Mesenchymal stem cell (in vitro differentiated cells and primary cell): ENCODE data around the gene ISL1. TPM values are rescaled to one million over a fixed set of nuclear protein-coding genes. Genes with fewer than 3 reads are reported as not detected.

Source experiments
- DNase-seq: peaks from one replicate; pipeline ENCODE4 v3.0.0-alpha.2; 2013
- H2AFZ ChIP-seq: one replicate; pipeline ENCODE4 v1.6.1; 2013; ENCODE audit warnings: low read depth, mild to moderate bottlenecking, control low read depth, inconsistent platforms, low read length, moderate library complexity
- H2AK5ac ChIP-seq: 2 replicates; pipeline ENCODE4 v1.6.1; 2013; ENCODE audit warnings: low read length, moderate library complexity, mild to moderate bottlenecking, inconsistent platforms; ENCODE audit not compliant: severe bottlenecking
- H2BK120ac ChIP-seq: one replicate; pipeline ENCODE4 v1.6.1; 2013; ENCODE audit warnings: low read depth, mild to moderate bottlenecking, inconsistent platforms, low read length, moderate library complexity
- H2BK12ac ChIP-seq, 2 experiments: one replicate each; pipeline ENCODE4 v1.6.1; 2013; ENCODE audit warnings: inconsistent platforms in 2 of 2, low read length in 2 of 2, mild to moderate bottlenecking in 2 of 2, moderate library complexity in 2 of 2, control low read depth in 1 of 2
- H2BK15ac ChIP-seq: one replicate; pipeline ENCODE4 v1.6.1; 2013; ENCODE audit warnings: mild to moderate bottlenecking, low read depth, inconsistent platforms; ENCODE audit not compliant: poor library complexity, severe bottlenecking
- H2BK5ac ChIP-seq: 2 replicates; pipeline ENCODE4 v1.6.1; 2013; ENCODE audit warnings: low read depth, mild to moderate bottlenecking, low read length, control low read depth, inconsistent platforms; ENCODE audit not compliant: poor library complexity, severe bottlenecking
- H3K14ac ChIP-seq, 2 experiments: one replicate each; pipeline ENCODE4 v1.6.1; 2013; ENCODE audit warnings: inconsistent platforms in 2 of 2, low read length in 2 of 2, control low read depth in 1 of 2, mild to moderate bottlenecking in 1 of 2, moderate library complexity in 1 of 2
- H3K18ac ChIP-seq, 2 experiments: one replicate each; pipeline ENCODE4 v1.6.1; 2013; ENCODE audit warnings: inconsistent platforms in 2 of 2, low read length in 2 of 2, control low read depth in 1 of 2, low read depth in 1 of 2, mild to moderate bottlenecking in 1 of 2
- H3K23ac ChIP-seq, 2 experiments: one replicate each; pipeline ENCODE4 v1.6.1; 2013; ENCODE audit warnings: inconsistent platforms in 2 of 2, low read length in 2 of 2, mild to moderate bottlenecking in 2 of 2, moderate library complexity in 2 of 2, control low read depth in 1 of 2
- H3K27ac ChIP-seq: 2 replicates; pipeline ENCODE4 v1.5.1; 2013; ENCODE audit warnings: mild to moderate bottlenecking, moderate library complexity, low read length, control low read depth, inconsistent platforms; ENCODE audit not compliant: poor library complexity, severe bottlenecking
- H3K27me3 ChIP-seq, 2 experiments: 2 replicates each; pipeline versions ENCODE4 v1.6.1 to v1.7.0; 2013; ENCODE audit warnings: low read length in 2 of 2, mild to moderate bottlenecking in 2 of 2, moderate library complexity in 2 of 2, control low read depth in 1 of 2, inconsistent platforms in 1 of 2; ENCODE audit not compliant: control insufficient read depth in 1 of 2, insufficient read depth in 1 of 2
- H3K36me3 ChIP-seq, 2 experiments: 2 replicates each; pipeline versions ENCODE4 v1.6.1 to v1.7.0; 2013; ENCODE audit warnings: low read length in 2 of 2, control low read depth in 1 of 2, inconsistent platforms in 1 of 2, low read depth in 1 of 2, mild to moderate bottlenecking in 1 of 2; ENCODE audit not compliant: insufficient read depth in 2 of 2, control insufficient read depth in 1 of 2
- H3K4ac ChIP-seq, 2 experiments: one replicate each; pipeline ENCODE4 v1.6.1; 2013; ENCODE audit warnings: inconsistent platforms in 2 of 2, low read length in 2 of 2, mild to moderate bottlenecking in 2 of 2, moderate library complexity in 2 of 2, control low read depth in 1 of 2, low read depth in 1 of 2
- H3K4me1 ChIP-seq: 2 replicates; pipeline ENCODE4 v1.6.1; 2013; ENCODE audit warnings: low read depth, low read length, control low read depth; ENCODE audit not compliant: control insufficient read depth, insufficient read depth
- H3K4me2 ChIP-seq: 2 replicates; pipeline ENCODE4 v1.6.1; 2013; ENCODE audit warnings: low read length, mild to moderate bottlenecking, inconsistent platforms; ENCODE audit not compliant: poor library complexity, severe bottlenecking
- H3K4me3 ChIP-seq, 2 experiments: 2 replicates each; pipeline versions ENCODE4 v1.5.1 to v1.7.0; 2013; ENCODE audit warnings: low read length in 2 of 2, mild to moderate bottlenecking in 2 of 2, control low read depth in 1 of 2, low read depth in 1 of 2; ENCODE audit not compliant: insufficient read depth in 1 of 2
- H3K79me1 ChIP-seq: replicated peaks from 2 replicates; pipeline ENCODE4 v1.6.1; 2013; ENCODE audit warnings: mild to moderate bottlenecking, control low read depth, low read length, inconsistent platforms; ENCODE audit not compliant: poor library complexity, severe bottlenecking
- H3K9ac ChIP-seq: 2 replicates; pipeline ENCODE4 v1.7.0; 2013; ENCODE audit warnings: mild to moderate bottlenecking, low read length, moderate library complexity
- H3K9me3 ChIP-seq: 2 replicates; pipeline ENCODE4 v1.7.0; 2013; ENCODE audit warnings: mild to moderate bottlenecking, low read length; ENCODE audit not compliant: control insufficient read depth
- H4K8ac ChIP-seq: one replicate; pipeline ENCODE4 v1.6.1; 2013; ENCODE audit warnings: inconsistent platforms, mild to moderate bottlenecking, low read length, moderate library complexity
- H4K91ac ChIP-seq: one replicate; pipeline ENCODE4 v1.6.1; 2013; ENCODE audit warnings: mild to moderate bottlenecking, low read length, inconsistent platforms
- WGBS: methylation state at CpG from one replicate; pipeline ENCODE4 v1.1.7; 2013; ENCODE audit warnings: mixed read lengths; 5-methylcytosine and 5-hydroxymethylcytosine counted together
- polyA plus RNA-seq, 2 experiments: library from polyadenylated mRNA; stranded (reverse); fragments of 200-250 nt; gene quantifications; one replicate each; pipeline ENCODE4 v1.2.3, GENCODE V29; 2013

ISL1 gene
- 5.6 TPM for polyA plus RNA-seq (2013, experiment 1 of 2)
- 5.6 TPM for polyA plus RNA-seq (2013, experiment 2 of 2)

DNA sequence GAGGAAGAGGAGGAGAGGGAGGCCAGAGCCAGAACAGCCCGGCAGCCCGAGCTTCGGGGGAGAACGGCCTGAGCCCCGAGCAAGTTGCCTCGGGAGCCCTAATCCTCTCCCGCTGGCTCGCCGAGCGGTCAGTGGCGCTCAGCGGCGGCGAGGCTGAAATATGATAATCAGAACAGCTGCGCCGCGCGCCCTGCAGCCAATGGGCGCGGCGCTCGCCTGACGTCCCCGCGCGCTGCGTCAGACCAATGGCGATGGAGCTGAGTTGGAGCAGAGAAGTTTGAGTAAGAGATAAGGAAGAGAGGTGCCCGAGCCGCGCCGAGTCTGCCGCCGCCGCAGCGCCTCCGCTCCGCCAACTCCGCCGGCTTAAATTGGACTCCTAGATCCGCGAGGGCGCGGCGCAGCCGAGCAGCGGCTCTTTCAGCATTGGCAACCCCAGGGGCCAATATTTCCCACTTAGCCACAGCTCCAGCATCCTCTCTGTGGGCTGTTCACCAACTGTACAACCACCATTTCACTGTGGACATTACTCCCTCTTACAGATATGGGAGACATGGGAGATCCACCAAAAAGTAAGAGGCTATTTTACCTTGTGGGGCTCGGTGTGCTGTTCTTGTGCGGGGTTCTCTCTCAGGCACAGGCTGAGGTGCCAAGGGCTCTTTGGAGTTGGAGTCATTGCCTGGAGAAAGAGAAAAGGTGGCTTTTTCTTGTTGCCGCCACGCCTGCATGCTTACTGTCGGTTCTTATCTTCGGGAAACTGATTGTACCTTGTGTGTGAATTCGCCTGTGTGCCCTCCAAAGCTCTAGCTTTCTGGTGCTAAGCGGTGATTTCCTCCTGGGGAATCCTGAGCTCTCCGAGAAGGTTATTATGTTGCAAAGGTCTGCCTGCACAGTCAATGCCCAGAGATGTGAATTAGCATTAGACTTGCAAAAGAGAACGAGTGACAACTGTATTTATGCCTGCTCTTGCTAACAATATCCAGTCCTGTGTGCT lies at the start of gene ISL1:
ISL1 (plus strand) TSS at position 318 of the 991 bp plus-strand sequence; CDS start at position 542, 224 bp downstream.
- Histone ChIP-seq H3K9ac (peak within 1 kb of the TSS; percentile 7), H3K4me3 (peak within 1 kb of the TSS; percentile 55 to 72), H4K91ac (peak within 1 kb of the TSS; percentile 48), H4K8ac (peak within 1 kb of the TSS; percentile 49), H3K36me3 (no peaks in the 10 kb centered on the region), H3K4me2 (peak within 1 kb of the TSS; percentile 99), H3K27me3 (peaks cover 76 to 94% of the 10 kb centered on the region in 2 experiments), H3K4ac (peak within 1 kb of the TSS in 1 of 2 experiments; percentile 94), H3K9me3 (no peaks in the 10 kb centered on the region), H2BK12ac (peak within 1 kb of the TSS in 1 of 2 experiments; percentile 97), H3K23ac (peak within 1 kb of the TSS in 1 of 2 experiments; percentile 97), H2AFZ (peak within 1 kb of the TSS; percentile 83), H2BK5ac (no peak within 1 kb of the TSS), H2BK120ac (peak within 1 kb of the TSS; percentile 15), H3K14ac (peak within 1 kb of the TSS in 1 of 2 experiments; percentile 98), H3K4me1 (peaks cover 21% of the 10 kb centered on the region), H3K18ac (peak within 1 kb of the TSS; percentile 71 to 89), H2AK5ac (no peak within 1 kb of the TSS), H2BK15ac (no peak within 1 kb of the TSS), H3K27ac (no peak within 1 kb of the TSS), H3K79me1 (no peaks in the 10 kb centered on the region)
- under 1% methylated on average over 50 of the region's 57 CpGs for WGBS
- DNase-seq = peak; percentile 96

DNA sequence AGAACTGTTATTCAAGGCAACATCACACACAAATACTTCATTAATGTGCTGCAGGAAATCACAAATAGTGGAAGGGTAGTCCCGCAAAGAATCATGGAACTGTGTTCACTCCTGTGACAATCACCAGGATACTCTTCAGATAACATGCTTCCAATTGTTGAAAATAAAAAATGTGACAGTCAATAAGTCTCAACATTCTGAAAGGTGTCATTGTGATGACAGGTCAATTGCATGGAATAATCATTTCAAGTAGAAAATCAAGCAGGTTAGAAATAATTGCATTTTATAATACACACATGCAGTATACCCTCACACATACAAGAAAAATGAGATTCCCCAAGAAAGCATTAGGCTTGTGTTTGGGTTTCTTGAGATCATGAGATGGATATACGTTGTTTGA lies 46.4 kb upstream of the ISL1 start:
- no peak overlapping the region for H3K23ac ChIP-seq
- H3K79me1 ChIP-seq = no peaks in the 10 kb centered on the region
- H3K36me3 ChIP-seq = no peaks in the 10 kb centered on the region
- no peak overlapping the region for H4K8ac ChIP-seq
- no peak overlapping the region for H2AK5ac ChIP-seq
- no peaks in the 10 kb centered on the region for H3K4me1 ChIP-seq
- H3K18ac ChIP-seq = no peak overlapping the region
- H3K4ac ChIP-seq = no peak overlapping the region
- H3K14ac ChIP-seq = no peak overlapping the region
- no peak overlapping the region for H2BK15ac ChIP-seq
- H3K4me2 ChIP-seq = no peak overlapping the region
- H3K27me3 ChIP-seq = no peaks in the 10 kb centered on the region
- DNase-seq = no peak
- H3K27ac ChIP-seq = no peak overlapping the region
- no peak overlapping the region for H2AFZ ChIP-seq
- no peak overlapping the region for H2BK5ac ChIP-seq
- no peaks in the 10 kb centered on the region for H3K9me3 ChIP-seq
- WGBS = 86% methylated on average over 1 of the region's 2 CpGs
- no peak overlapping the region for H3K4me3 ChIP-seq
- no peak overlapping the region for H2BK120ac ChIP-seq
- no peak overlapping the region for H4K91ac ChIP-seq
- H3K9ac ChIP-seq = no peak overlapping the region
- H2BK12ac ChIP-seq = no peak overlapping the region

DNA sequence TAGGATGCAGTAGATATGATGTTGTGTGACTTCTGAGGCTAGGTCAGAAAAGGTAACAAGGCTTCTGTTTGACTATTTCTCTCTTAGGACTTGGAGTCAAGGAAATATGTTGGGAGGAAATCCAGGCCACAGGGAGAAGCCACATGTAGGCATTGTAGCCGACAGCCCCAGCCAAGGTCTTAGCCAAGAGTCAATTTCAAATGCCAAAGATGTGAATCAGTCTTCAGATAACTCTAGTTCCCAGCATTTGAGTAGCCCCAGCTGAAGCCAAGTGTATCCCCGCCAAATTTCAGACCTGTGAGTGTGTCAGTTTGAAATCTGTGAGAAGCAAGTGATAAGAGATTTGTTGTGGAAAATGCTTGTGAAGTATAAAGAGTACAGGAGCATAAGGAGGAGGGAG lies 38.1 kb upstream of the ISL1 start:
- WGBS = 60% methylated on average over 2 of the region's 2 CpGs
- H3K4ac ChIP-seq = no peak overlapping the region

DNA sequence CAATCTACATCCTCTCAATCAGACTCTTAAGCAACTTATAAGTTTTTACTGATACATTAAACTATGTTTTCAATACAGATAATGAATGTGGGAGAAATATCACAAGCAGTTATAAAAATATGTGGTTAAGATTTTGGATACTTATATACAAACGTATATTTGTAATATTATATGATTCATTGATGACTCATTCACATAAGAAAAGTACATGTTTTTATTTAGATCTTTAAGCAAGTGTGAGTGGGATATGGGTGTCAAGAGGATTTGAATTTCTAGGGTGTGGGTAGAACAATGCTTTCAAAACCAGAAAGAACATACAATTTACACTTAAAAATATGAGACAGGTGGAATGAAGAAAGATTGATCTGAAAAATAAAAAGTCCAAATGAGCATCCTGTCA lies 36.1 kb upstream of the ISL1 start:
- Histone ChIP-seq H3K4me3 (no peak overlapping the region), H3K79me1 (no peaks in the 10 kb centered on the region), H2BK120ac (no peak overlapping the region), H2AK5ac (no peak overlapping the region), H4K8ac (no peak overlapping the region), H3K23ac (no peak overlapping the region), H3K4ac (no peak overlapping the region), H3K27ac (no peak overlapping the region), H3K36me3 (no peaks in the 10 kb centered on the region), H2BK12ac (no peak overlapping the region), H4K91ac (no peak overlapping the region), H3K9me3 (no peaks in the 10 kb centered on the region), H3K14ac (no peak overlapping the region), H3K27me3 (no peaks in the 10 kb centered on the region), H3K18ac (no peak overlapping the region), H2BK15ac (no peak overlapping the region), H2AFZ (no peak overlapping the region), H3K4me2 (no peak overlapping the region), H3K4me1 (no peaks in the 10 kb centered on the region), H3K9ac (no peak overlapping the region), H2BK5ac (no peak overlapping the region)
- DNase-seq = no peak
- WGBS = no CpG with 5 or more reads among the region's 1 CpG

More for the DNA sequence above, 38.1 kb upstream of the ISL1 start:
- Histone ChIP-seq H2BK120ac (no peak overlapping the region), H3K4me3 (no peak overlapping the region), H3K27me3 (no peaks in the 10 kb centered on the region), H2AK5ac (no peak overlapping the region), H3K79me1 (no peaks in the 10 kb centered on the region), H2BK15ac (no peak overlapping the region), H3K27ac (no peak overlapping the region), H4K91ac (no peak overlapping the region), H2BK12ac (no peak overlapping the region), H3K18ac (no peak overlapping the region), H3K9me3 (no peaks in the 10 kb centered on the region), H2BK5ac (no peak overlapping the region), H3K4me1 (no peaks in the 10 kb centered on the region), H3K9ac (no peak overlapping the region), H3K23ac (no peak overlapping the region), H3K36me3 (no peaks in the 10 kb centered on the region), H3K4me2 (no peak overlapping the region), H4K8ac (no peak overlapping the region), H2AFZ (no peak overlapping the region), H3K14ac (no peak overlapping the region)
- DNase-seq = peak; percentile 18
